ENCODE measurements around the gene EMILIN1. TPM values are rescaled to one million over a fixed set of nuclear protein-coding genes. Genes with fewer than 3 reads are reported as not detected.

Gene EMILIN1
- total and polyA plus RNA-seq, 2 of the 4 experiments (the other 2 are of a cell fraction), result 26.5 to 95.6 TPM

DNA sequence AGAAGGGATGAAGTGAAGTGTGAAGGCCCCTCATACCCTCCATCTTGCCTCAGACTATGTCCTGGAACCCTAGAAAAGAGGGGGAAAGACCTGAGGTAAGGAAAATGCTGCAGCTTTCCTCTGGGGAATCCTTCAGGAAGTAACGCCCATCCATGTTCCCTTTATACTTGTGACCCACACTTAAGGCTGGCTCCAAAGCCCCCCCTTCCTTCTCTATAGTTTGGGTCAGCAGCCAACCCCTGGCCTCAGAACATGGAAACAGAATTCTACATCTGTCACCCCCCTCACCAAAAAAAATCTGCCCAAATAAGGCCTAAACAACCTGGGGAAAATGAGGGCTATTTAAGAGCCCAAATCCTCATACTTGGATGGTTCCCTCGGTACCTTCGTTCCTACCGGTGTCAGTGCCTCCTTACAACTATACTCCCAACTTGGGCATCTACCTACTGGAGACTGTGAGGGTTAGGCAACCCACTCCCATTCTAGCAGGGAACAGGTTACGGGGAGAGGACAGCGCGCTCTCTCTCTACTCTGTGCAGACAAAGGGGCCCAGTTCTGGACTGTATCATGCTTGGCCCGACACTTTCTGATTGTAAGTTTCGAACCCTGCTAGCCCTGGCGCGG, 7.7 kb upstream of the EMILIN1 start:
- Histone ChIP-seq H4K20me1 (ENCODE audit: insufficient read depth, low read length) (peaks cover 20% of the 10 kb centered on the region), H3K4ac (ENCODE audit: low read depth, low read length) (peak overlapping the region; percentile 99), H2BK20ac (ENCODE audit: low read depth, low read length) (no peak overlapping the region), H2AK9ac (replicated peaks; ENCODE audit: low read depth, low read length, poor library complexity) (peak overlapping the region; percentile 98), H3K9me1 (ENCODE audit: insufficient read depth, low read length) (peaks cover 27% of the 10 kb centered on the region), H3K4me2 (ENCODE audit: low read depth, low read length) (peak overlapping the region; percentile 99), H4K5ac (ENCODE audit: low read depth, low read length) (peak overlapping the region; percentile 89), H2BK120ac (ENCODE audit: low read depth, low read length) (peak overlapping the region; percentile 64), H3K9me3 (ENCODE audit: control insufficient read depth, insufficient read depth, low read length) (no peaks in the 10 kb centered on the region), H3K27ac (ENCODE audit: insufficient read depth, low read length) (peak overlapping the region; percentile 97), H3K4me3 (ENCODE audit: insufficient read depth, low read depth, low read length) (peak overlapping the region; percentile 86), H3K23ac (ENCODE audit: low read depth, low read length) (peak overlapping the region; percentile 100), H2BK5ac (ENCODE audit: low read depth, low read length, poor library complexity, severe bottlenecking) (peak overlapping the region; percentile 83), H2AFZ (replicated peaks; ENCODE audit: low read length, poor library complexity) (peak overlapping the region; percentile 83), H3K9ac (ENCODE audit: low read depth, low read length) (peak overlapping the region; percentile 99), H3K14ac (replicated peaks; ENCODE audit: low read depth, low read length) (peak overlapping the region; percentile 100), H4K91ac (ENCODE audit: insufficient read depth, low read depth, low read length) (peak overlapping the region; percentile 76), H3K79me1 (ENCODE audit: low read depth in 1 of 2, low read length in 2 of 2) (peaks cover 36 to 51% of the 10 kb centered on the region in 2 experiments), H2AK5ac (ENCODE audit: low read depth, low read length) (peak overlapping the region; percentile 99), H3K18ac (ENCODE audit: low read depth, low read length) (peak overlapping the region; percentile 52), H3K56ac (ENCODE audit: extremely low read depth, insufficient read depth, low read length) (peak overlapping the region; percentile 90), H3K36me3 (ENCODE audit: control insufficient read depth, insufficient read depth, low read length) (peaks cover 30% of the 10 kb centered on the region), H3K27me3 (ENCODE audit: control insufficient read depth, insufficient read depth, low read length) (no peaks in the 10 kb centered on the region), H4K8ac (ENCODE audit: low read depth in 2 of 2, low read length in 2 of 2) (peak overlapping the region; percentile 88 to 96), H2BK15ac (ENCODE audit: low read depth, low read length) (no peak overlapping the region; the same call in 2 of the 3 replicates), H3K4me1 (ENCODE audit: control insufficient read depth, insufficient read depth, low read length) (peaks cover 34% of the 10 kb centered on the region)
- intact Hi-C loops (cut with micrococcal nuclease), result loop anchor here (2.0 to 5.0 kb wide), 2 partner anchors 20 to 108 kb away; partner anchors contain the start of gene AGBL5
- ChIA-PET POLR2A (ENCODE audit: unreplicated experiment) (interaction anchor here (0.8 kb wide), 1 partner anchor 10 kb away, joined by 3 read pairs; no protein-coding TSS in a partner anchor), CTCF (no interaction called here)
- no peak for DNase-seq
- dilution Hi-C loops (cut with HindIII; ENCODE audit: low sequenced_read_pairs, unreplicated experiment), result no loop called here
- WGBS, 2 experiments (ENCODE audit: extremely low coverage in 2 of 2, insufficient read length in 1 of 2), result 3% methylated on average over 6 of the region's 11 CpGs; no CpG with 5 or more reads in 1 of the 2 experiments
- TF ChIP-seq CHD1 (IDR thresholded peaks at IDR 0.05; ENCODE audit: low read depth, low read length) (0 out of 2 replicates have a peak, but pooled peaks have one; percentile 25), RCOR1 (IDR thresholded peaks at IDR 0.05; ENCODE audit: insufficient replicate concordance, low read length) (no peak)
- TF ChIP-seq, protein P1, sequence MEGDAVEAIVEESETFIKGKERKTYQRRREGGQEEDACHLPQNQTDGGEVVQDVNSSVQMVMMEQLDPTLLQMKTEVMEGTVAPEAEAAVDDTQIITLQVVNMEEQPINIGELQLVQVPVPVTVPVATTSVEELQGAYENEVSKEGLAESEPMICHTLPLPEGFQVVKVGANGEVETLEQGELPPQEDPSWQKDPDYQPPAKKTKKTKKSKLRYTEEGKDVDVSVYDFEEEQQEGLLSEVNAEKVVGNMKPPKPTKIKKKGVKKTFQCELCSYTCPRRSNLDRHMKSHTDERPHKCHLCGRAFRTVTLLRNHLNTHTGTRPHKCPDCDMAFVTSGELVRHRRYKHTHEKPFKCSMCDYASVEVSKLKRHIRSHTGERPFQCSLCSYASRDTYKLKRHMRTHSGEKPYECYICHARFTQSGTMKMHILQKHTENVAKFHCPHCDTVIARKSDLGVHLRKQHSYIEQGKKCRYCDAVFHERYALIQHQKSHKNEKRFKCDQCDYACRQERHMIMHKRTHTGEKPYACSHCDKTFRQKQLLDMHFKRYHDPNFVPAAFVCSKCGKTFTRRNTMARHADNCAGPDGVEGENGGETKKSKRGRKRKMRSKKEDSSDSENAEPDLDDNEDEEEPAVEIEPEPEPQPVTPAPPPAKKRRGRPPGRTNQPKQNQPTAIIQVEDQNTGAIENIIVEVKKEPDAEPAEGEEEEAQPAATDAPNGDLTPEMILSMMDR (conservative IDR thresholded peaks at IDR 0.05; ENCODE audit: low read depth, low read length), result no peak
- BruUV-seq (replicated peaks), result TSS peak; percentile 66
- in situ Hi-C loops (cut with MboI; ENCODE audit: low sequenced_read_pairs), result no loop called here
- 0 out of 2 replicates have a peak, but pooled peaks have one; percentile 0 for ATAC-seq (ENCODE audit: low read depth)

All from IMR-90 (cell line).